ENCODE results near the gene AGBL1. TPM values are rescaled to one million over a fixed set of nuclear protein-coding genes. Genes with fewer than 3 reads are reported as not detected.

The AGBL1 gene
- total RNA-seq, 4 donors from 2014 or later: 0.40 TPM; not detected in 3

DNA sequence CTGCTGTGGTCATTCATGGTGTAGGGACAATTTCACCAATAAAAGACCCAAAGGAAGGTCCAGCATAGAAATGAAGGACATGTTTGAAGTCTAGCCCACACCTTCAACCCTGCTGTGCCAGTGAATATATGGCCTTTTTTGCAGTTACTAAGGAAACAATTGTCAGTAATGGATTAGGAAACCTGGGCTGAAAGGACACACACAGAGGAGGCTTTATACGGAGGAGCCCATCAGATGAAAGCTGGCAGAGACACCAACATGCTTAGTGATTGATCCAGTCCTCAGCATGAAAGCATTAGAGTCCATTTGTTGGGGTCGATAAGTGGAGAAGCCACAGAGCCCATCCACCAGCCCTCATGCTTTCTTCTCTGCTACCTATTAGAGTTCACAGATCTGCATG lies 584.3 kb downstream of the AGBL1 start:
- no peak for DNase-seq
- no peaks in the 10 kb centered on the region for H3K36me3 ChIP-seq
- no peak overlapping the region for H3K4me3 ChIP-seq
- H3K9me3 ChIP-seq: no peaks in the 10 kb centered on the region
- no peaks in the 10 kb centered on the region for H3K27me3 ChIP-seq
- no peak overlapping the region for H3K27ac ChIP-seq
- TF ChIP-seq, protein P1, sequence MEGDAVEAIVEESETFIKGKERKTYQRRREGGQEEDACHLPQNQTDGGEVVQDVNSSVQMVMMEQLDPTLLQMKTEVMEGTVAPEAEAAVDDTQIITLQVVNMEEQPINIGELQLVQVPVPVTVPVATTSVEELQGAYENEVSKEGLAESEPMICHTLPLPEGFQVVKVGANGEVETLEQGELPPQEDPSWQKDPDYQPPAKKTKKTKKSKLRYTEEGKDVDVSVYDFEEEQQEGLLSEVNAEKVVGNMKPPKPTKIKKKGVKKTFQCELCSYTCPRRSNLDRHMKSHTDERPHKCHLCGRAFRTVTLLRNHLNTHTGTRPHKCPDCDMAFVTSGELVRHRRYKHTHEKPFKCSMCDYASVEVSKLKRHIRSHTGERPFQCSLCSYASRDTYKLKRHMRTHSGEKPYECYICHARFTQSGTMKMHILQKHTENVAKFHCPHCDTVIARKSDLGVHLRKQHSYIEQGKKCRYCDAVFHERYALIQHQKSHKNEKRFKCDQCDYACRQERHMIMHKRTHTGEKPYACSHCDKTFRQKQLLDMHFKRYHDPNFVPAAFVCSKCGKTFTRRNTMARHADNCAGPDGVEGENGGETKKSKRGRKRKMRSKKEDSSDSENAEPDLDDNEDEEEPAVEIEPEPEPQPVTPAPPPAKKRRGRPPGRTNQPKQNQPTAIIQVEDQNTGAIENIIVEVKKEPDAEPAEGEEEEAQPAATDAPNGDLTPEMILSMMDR (IDR thresholded peaks at IDR 0.05): no peak
- H3K4me1 ChIP-seq: no peaks in the 10 kb centered on the region

DNA sequence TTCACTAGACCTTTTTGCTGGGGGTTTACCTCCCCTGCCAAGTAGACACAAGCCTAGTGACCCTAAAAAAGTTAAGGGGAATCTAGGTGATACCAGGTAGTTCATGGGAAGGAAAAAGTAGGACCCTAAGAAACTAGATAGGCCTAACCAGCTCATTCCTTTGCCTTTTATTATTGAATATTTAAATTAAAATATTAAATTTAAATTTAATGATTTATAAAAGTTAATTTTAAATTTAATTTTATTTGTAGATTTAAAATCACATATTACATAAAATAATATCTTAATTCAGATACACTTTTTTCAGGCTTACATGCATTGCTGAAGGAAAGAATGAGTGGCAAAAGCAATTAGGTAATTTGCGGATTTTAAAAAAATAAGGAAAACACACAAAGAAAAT lies 584.9 kb downstream of the AGBL1 start:
- no peaks in the 10 kb centered on the region for H3K4me1 ChIP-seq
- no peak overlapping the region for H3K27ac ChIP-seq
- no peaks in the 10 kb centered on the region for H3K36me3 ChIP-seq
- no peak overlapping the region for H3K4me3 ChIP-seq
- TF ChIP-seq POLR2A (IDR thresholded peaks at IDR 0.05): no peak
- TF ChIP-seq, protein P1 (IDR thresholded peaks at IDR 0.05): no peak
- H3K9me3 ChIP-seq: no peaks in the 10 kb centered on the region
- no peak for DNase-seq
- H3K27me3 ChIP-seq: no peaks in the 10 kb centered on the region

DNA sequence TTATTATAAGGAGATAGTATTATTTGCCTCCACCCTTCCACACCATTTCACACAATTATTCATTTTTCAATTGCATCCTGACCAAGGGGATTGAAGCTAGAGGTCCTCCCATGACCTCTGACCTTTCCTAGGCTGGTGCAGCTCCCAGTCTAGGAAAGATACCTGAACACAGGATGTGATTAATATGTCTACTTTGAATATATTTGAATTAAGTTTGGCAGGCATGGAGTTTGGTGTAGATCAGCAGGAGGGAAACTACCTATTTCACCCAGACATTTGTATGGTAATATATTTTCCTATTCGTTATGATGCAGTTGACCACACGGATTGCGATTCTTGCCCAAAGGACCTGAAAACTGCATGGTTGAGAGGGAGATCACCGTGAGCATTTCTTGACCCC lies 596.3 kb downstream of the AGBL1 start:
- Histone ChIP-seq H3K4me3 (no peak overlapping the region), H3K4me1 (no peaks in the 10 kb centered on the region), H3K27ac (no peak overlapping the region), H3K27me3 (no peaks in the 10 kb centered on the region), H3K9me3 (no peaks in the 10 kb centered on the region), H3K36me3 (no peaks in the 10 kb centered on the region)
- no peak for TF ChIP-seq POLR2A (IDR thresholded peaks at IDR 0.05)
- TF ChIP-seq, protein P1 (IDR thresholded peaks at IDR 0.05): no peak
- DNase-seq: no peak

DNA sequence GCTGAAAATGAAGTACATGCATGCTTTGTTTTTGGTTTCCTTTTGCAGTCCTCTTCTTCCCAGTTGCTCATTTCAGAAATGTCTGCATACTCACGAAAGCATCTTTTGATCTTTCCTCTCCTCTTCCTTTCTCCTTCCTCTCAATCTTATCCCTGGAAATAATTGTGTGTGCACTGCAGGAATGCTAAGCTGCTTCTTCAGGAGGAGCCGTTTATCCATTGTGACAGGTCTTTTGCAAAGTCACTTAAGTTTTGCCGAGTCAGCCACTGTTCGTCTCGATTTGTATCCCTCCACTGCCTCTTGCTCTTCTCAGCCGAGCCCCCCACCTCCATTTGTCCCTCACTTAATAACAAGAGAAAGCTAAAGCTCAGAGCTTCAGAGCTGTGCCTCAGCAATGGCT lies 597.6 kb downstream of the AGBL1 start:
- Histone ChIP-seq H3K4me1 (no peaks in the 10 kb centered on the region), H3K27me3 (no peaks in the 10 kb centered on the region), H3K4me3 (no peak overlapping the region), H3K27ac (no peak overlapping the region), H3K36me3 (no peaks in the 10 kb centered on the region), H3K9me3 (no peaks in the 10 kb centered on the region)
- no peak for TF ChIP-seq POLR2A (IDR thresholded peaks at IDR 0.05)
- TF ChIP-seq, protein P1 (IDR thresholded peaks at IDR 0.05): no peak
- no peak for DNase-seq

DNA sequence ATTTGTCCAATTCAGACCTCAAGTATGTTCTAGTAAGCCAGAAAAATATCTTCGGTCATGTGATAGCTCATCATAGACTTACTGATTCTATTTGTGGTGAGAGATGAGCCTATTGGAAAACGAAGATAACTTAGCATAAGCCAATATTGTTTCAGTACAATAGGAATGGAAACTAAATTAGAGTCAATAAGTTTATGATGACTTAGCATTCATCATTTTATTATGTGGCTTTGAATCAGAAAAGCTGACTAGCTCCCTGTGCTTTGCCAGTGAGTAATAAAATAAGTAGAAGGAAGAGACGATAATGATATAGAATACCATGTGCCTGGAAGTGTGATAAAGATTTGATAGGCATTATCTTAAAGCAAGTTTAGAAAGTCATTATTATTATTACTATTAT lies 605.6 kb downstream of the AGBL1 start:
- TF ChIP-seq, protein P1 (IDR thresholded peaks at IDR 0.05): no peak
- TF ChIP-seq POLR2A (IDR thresholded peaks at IDR 0.05): no peak
- Histone ChIP-seq H3K36me3 (no peaks in the 10 kb centered on the region), H3K4me1 (no peaks in the 10 kb centered on the region), H3K27ac (no peak overlapping the region), H3K9me3 (no peaks in the 10 kb centered on the region), H3K27me3 (no peaks in the 10 kb centered on the region), H3K4me3 (no peak overlapping the region)
- no peak for DNase-seq

DNA sequence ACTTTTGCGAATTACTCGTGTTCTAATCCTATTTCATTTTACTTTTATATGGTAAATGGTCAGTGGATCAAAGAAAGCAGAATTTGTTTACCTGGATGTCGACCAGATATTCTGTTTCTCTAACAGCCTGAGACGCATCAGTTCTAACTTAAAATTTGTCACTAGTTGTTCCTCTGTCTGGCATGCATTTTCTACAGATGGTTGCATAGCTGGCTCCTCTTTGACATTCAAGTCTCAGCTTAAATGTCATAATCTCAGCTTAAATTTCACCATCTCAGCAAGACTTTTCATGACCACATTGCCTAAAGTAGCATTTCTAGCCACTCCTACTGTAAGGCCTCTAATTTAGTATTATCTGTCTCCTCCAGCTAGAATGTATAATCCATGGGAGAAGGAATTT lies 609.3 kb downstream of the AGBL1 start:
- no peak for DNase-seq
- H3K27me3 ChIP-seq: no peaks in the 10 kb centered on the region
- H3K27ac ChIP-seq: no peak overlapping the region
- no peaks in the 10 kb centered on the region for H3K9me3 ChIP-seq
- H3K36me3 ChIP-seq: no peaks in the 10 kb centered on the region
- H3K4me1 ChIP-seq: no peaks in the 10 kb centered on the region
- no peak overlapping the region for H3K4me3 ChIP-seq
- TF ChIP-seq, protein P1 (IDR thresholded peaks at IDR 0.05): no peak
- TF ChIP-seq POLR2A (IDR thresholded peaks at IDR 0.05): no peak

Measured in Peyer's patch (tissue), 4 donors.